CD14-positive monocyte (primary cell): Measurements from ENCODE around the gene DPF3. TPM values are rescaled to one million over a fixed set of nuclear protein-coding genes. Genes with fewer than 3 reads are reported as not detected.

ENCODE experiments used
- DNase-seq, 3 donors: peaks; one replicate each; pipeline ENCODE4 v3.0.0-alpha.2; 2011 to 2022
- H2AFZ ChIP-seq: 2 replicates; pipeline ENCODE4 v1.6.0; 2012; ENCODE audit warnings: mild to moderate bottlenecking, low read depth, low read length, inconsistent platforms; ENCODE audit not compliant: insufficient read depth, poor library complexity, severe bottlenecking
- H3K27ac ChIP-seq, 2 donors: 1 replicate in 1 of 2; 2 replicates in 1 of 2; pipeline ENCODE4 v1.5.1; 2012 to 2013; ENCODE audit warnings: low read length in 2 of 2, control low read depth in 1 of 2, inconsistent platforms in 1 of 2, low read depth in 1 of 2, mild to moderate bottlenecking in 1 of 2
- H3K27me3 ChIP-seq, 2 donors: one replicate each; pipeline versions ENCODE4 v1.6.0 to v1.6.1; 2011 to 2013; ENCODE audit warnings: low read length in 2 of 2; ENCODE audit not compliant: control insufficient read depth in 2 of 2, insufficient read depth in 2 of 2
- H3K36me3 ChIP-seq, 2 donors: replicated peaks in 1 of 2; 1 replicate in 1 of 2; 2 replicates in 1 of 2; pipeline versions ENCODE4 v1.5.1 to v1.6.1; 2012 to 2013; ENCODE audit warnings: low read length in 2 of 2, control low read depth in 1 of 2, inconsistent platforms in 1 of 2, mild to moderate bottlenecking in 1 of 2; ENCODE audit not compliant: insufficient read depth in 2 of 2, control insufficient read depth in 1 of 2
- H3K4me1 ChIP-seq, 2 donors: 1 replicate in 1 of 2; 2 replicates in 1 of 2; pipeline versions ENCODE4 v1.5.1 to v1.6.1; 2012 to 2013; ENCODE audit warnings: low read length in 2 of 2, control low read depth in 1 of 2, inconsistent platforms in 1 of 2, mild to moderate bottlenecking in 1 of 2, moderate library complexity in 1 of 2; ENCODE audit not compliant: insufficient read depth in 2 of 2, control insufficient read depth in 1 of 2
- H3K4me2 ChIP-seq: replicated peaks from 2 replicates; pipeline ENCODE3; 2012; ENCODE audit warnings: low read length, moderate library complexity, mild to moderate bottlenecking; ENCODE audit not compliant: poor library complexity, severe bottlenecking; ENCODE audit errors: extremely low read depth
- H3K4me3 ChIP-seq, 3 experiments: fragments of 200-600 bp in 1 of 3; sonication (generic) in 1 of 3; replicated peaks in 1 of 3; 1 replicate in 2 of 3; 2 replicates in 1 of 3; pipeline ENCODE4 v1.5.1; 2011 to 2013; ENCODE audit warnings: low read length in 3 of 3, mild to moderate bottlenecking in 3 of 3, control low read depth in 2 of 3, low read depth in 2 of 3, inconsistent platforms in 1 of 3, moderate library complexity in 1 of 3
- H3K79me2 ChIP-seq: 2 replicates; pipeline ENCODE4 v1.6.0; 2012; ENCODE audit warnings: mild to moderate bottlenecking, control low read depth, inconsistent platforms, low read length, moderate library complexity; ENCODE audit not compliant: insufficient read depth
- H3K9ac ChIP-seq: 2 replicates; pipeline ENCODE4 v1.6.0; 2017; ENCODE audit warnings: low read length, mild to moderate bottlenecking; ENCODE audit not compliant: insufficient read depth, poor library complexity, severe bottlenecking
- H3K9me3 ChIP-seq, 2 donors: replicated peaks in 1 of 2; 1 replicate in 1 of 2; 2 replicates in 1 of 2; pipeline versions ENCODE4 v1.5.1 to v1.6.1; 2012 to 2013; ENCODE audit warnings: low read length in 2 of 2, control low read depth in 1 of 2; ENCODE audit not compliant: control insufficient read depth in 1 of 2, insufficient read depth in 1 of 2
- H4K20me1 ChIP-seq: 2 replicates; pipeline ENCODE4 v1.6.0; 2012; ENCODE audit warnings: mild to moderate bottlenecking, low read length, control low read depth, moderate library complexity; ENCODE audit not compliant: insufficient read depth
- H3K27ac Mint-ChIP-seq, 7 donors: one replicate each; pipeline ENCODE4 v1.8.0; 2020; ENCODE audit warnings: mild to moderate bottlenecking in 7 of 7, mixed read lengths in 7 of 7, moderate library complexity in 6 of 7, inconsistent platforms in 2 of 7
- H3K27me3 Mint-ChIP-seq, 3 donors: one replicate each; pipeline ENCODE4 v1.8.0; 2021 to 2022; ENCODE audit warnings: low read depth in 3 of 3, mild to moderate bottlenecking in 3 of 3, mixed read lengths in 3 of 3, moderate library complexity in 3 of 3, inconsistent platforms in 1 of 3
- H3K36me3 Mint-ChIP-seq, 2 donors: one replicate each; pipeline ENCODE4 v1.8.0; 2020; ENCODE audit warnings: mixed read lengths in 2 of 2, inconsistent platforms in 1 of 2, mild to moderate bottlenecking in 1 of 2
- H3K4me1 Mint-ChIP-seq: one replicate; pipeline ENCODE4 v1.8.0; 2020; ENCODE audit warnings: mild to moderate bottlenecking, mixed read lengths
- H3K4me3 Mint-ChIP-seq, 2 donors: one replicate each; pipeline ENCODE4 v1.8.0; 2020; ENCODE audit warnings: mild to moderate bottlenecking in 2 of 2, mixed read lengths in 2 of 2, moderate library complexity in 1 of 2
- H3K9me3 Mint-ChIP-seq, 7 donors: one replicate each; pipeline ENCODE4 v1.8.0; 2020 to 2022; ENCODE audit warnings: mixed read lengths in 7 of 7, mild to moderate bottlenecking in 6 of 7, moderate library complexity in 6 of 7, inconsistent platforms in 2 of 7
- CTCF ChIP-seq: fragments of 200-600 bp; IDR thresholded peaks from one replicate; pipeline ENCODE4 v1.8.0; 2022; ENCODE audit warnings: antibody characterized with exemption, mild to moderate bottlenecking
- WGBS: methylation state at CpG from one replicate; pipeline ENCODE4 v1.1.5; 2013; ENCODE audit warnings: missing lambda C conversion rate; ENCODE audit not compliant: insufficient coverage; 5-methylcytosine and 5-hydroxymethylcytosine counted together
- intact Hi-C, 2 donors: fragments of 100-400 bp; cut with micrococcal nuclease; formaldehyde crosslinking; loops; one replicate each; pipeline versions ENCODE4 v1.15.0 to v1.15.1; 2023
- polyA plus RNA-seq, 3 donors: library from polyadenylated mRNA; depleted of rRNA in 1 of 3; unstranded in 2 of 3; stranded (reverse) in 1 of 3; fragments of 300-500 nt in 2 of 3; fragments of >200 nt in 1 of 3; fragmentation: Illumina TruSeq in 2 of 3; gene quantifications; 1 replicate in 2 of 3; 2 replicates in 1 of 3; pipeline ENCODE4 v1.2.3, GENCODE V29; 2012 to 2021

Gene DPF3
- polyA plus RNA-seq, 3 donors: 0.33 to 0.39 TPM; not detected in 1

GRCh38 chr14:72740966-72741825, 152.7 kb downstream of the DPF3 start:
- 100% methylated on average over 3 of the region's 10 CpGs for WGBS
- Mint-ChIP-seq H3K27me3 (peaks cover 1 to 5% (median 4%) of the 10 kb centered on the region in 3 donors), H3K27ac (no peak overlapping the region), H3K9me3 (no peaks in the 10 kb centered on the region), H3K36me3 (no peaks in the 10 kb centered on the region), H3K4me3 (no peak overlapping the region), H3K4me1 (no peaks in the 10 kb centered on the region)
- Histone ChIP-seq H3K4me1 (no peaks in the 10 kb centered on the region), H3K4me3 (no peak overlapping the region), H3K79me2 (no peaks in the 10 kb centered on the region), H3K27ac (no peak overlapping the region), H3K9me3 (no peaks in the 10 kb centered on the region), H3K36me3 (no peaks in the 10 kb centered on the region), H3K27me3 (no peaks in the 10 kb centered on the region), H3K9ac (no peak overlapping the region), H4K20me1 (no peaks in the 10 kb centered on the region), H3K4me2 (no peak overlapping the region), H2AFZ (no peak overlapping the region)
- intact Hi-C loops: no loop called here
- no peak for DNase-seq
- TF ChIP-seq CTCF: no peak

GRCh38 chr14:72740504-72740961, 153.4 kb downstream of the DPF3 start:
- H3K27ac Mint-ChIP-seq: no peak overlapping the region
- H3K4me1 Mint-ChIP-seq: no peaks in the 10 kb centered on the region
- H3K9ac ChIP-seq: no peak overlapping the region
- no peak overlapping the region for H3K4me3 ChIP-seq
- WGBS: 95% methylated on average over 4 of the region's 4 CpGs
- no peak for DNase-seq
- no peak overlapping the region for H2AFZ ChIP-seq
- no peaks in the 10 kb centered on the region for H3K36me3 ChIP-seq
- no peak overlapping the region for H3K4me2 ChIP-seq
- H3K27me3 ChIP-seq: no peaks in the 10 kb centered on the region
- no peak overlapping the region for H3K4me3 Mint-ChIP-seq
- no peaks in the 10 kb centered on the region for H3K79me2 ChIP-seq
- no peak overlapping the region for H3K27ac ChIP-seq
- TF ChIP-seq CTCF: no peak
- intact Hi-C loops: no loop called here
- no peaks in the 10 kb centered on the region for H3K9me3 Mint-ChIP-seq
- H3K4me1 ChIP-seq: no peaks in the 10 kb centered on the region
- no peaks in the 10 kb centered on the region for H4K20me1 ChIP-seq
- H3K27me3 Mint-ChIP-seq: peaks cover 1 to 5% (median 4%) of the 10 kb centered on the region in 3 donors
- H3K36me3 Mint-ChIP-seq: no peaks in the 10 kb centered on the region
- H3K9me3 ChIP-seq: no peaks in the 10 kb centered on the region
